WTC11 (cell line): ENCODE data around the gene GPR101. TPM values are rescaled to one million over a fixed set of nuclear protein-coding genes. Genes with fewer than 3 reads are reported as not detected.
A peak's percentile ranks its signal among the peaks of the same experiment; 100 is the strongest.

ENCODE experiments used
- ATAC-seq: fragments of 200-7000 bp; cut with Tn5 transposase; 2 replicates; pipeline ENCODE4 v1.10.0; 2021; ENCODE audit warnings: mild to moderate bottlenecking, moderate library complexity
- CTCF ChIA-PET: fragments of 300-600 bp; sonication (Branson Sonifier 250); formaldehyde crosslinking; loops from one replicate; lab custom pipeline; 2021; ENCODE audit warnings: antibody characterized with exemption; lab: Charles Lee
- POLR2A ChIA-PET: fragments of 350-600 bp; sonication (Branson Sonifier 250); formaldehyde crosslinking; loops from one replicate; lab custom pipeline; 2021; ENCODE audit warnings: antibody characterized with exemption; lab: Charles Lee
- DNase-seq: peaks from one replicate; pipeline ENCODE4 v3.0.0; 2021; ENCODE audit warnings: low spot score
- H3K27ac Mint-ChIP-seq: 2 replicates; pipeline ENCODE4 v1.8.0; 2021; ENCODE audit warnings: mixed read lengths
- H3K27me3 Mint-ChIP-seq: 2 replicates; pipeline ENCODE4 v1.8.0; 2021; ENCODE audit warnings: low read depth, mild to moderate bottlenecking, moderate library complexity, mixed read lengths
- H3K36me3 Mint-ChIP-seq: 2 replicates; pipeline ENCODE4 v1.8.0; 2021; ENCODE audit warnings: mixed read lengths
- H3K4me1 Mint-ChIP-seq: 2 replicates; pipeline ENCODE4 v1.8.0; 2022; ENCODE audit warnings: mixed read lengths
- H3K4me3 Mint-ChIP-seq: 2 replicates; pipeline ENCODE4 v1.8.0; 2021; ENCODE audit warnings: mild to moderate bottlenecking, moderate library complexity, mixed read lengths
- H3K9me3 Mint-ChIP-seq: 2 replicates; pipeline ENCODE4 v1.8.0; 2021; ENCODE audit warnings: mixed read lengths
- CREB1 ChIP-seq: sonication (generic); formaldehyde crosslinking; IDR thresholded peaks from 2 replicates; pipeline ENCODE4 v1.8.0; 2023; ENCODE audit warnings: mild to moderate bottlenecking, missing genetic modification reagents
- GABPB1 ChIP-seq: sonication (generic); formaldehyde crosslinking; IDR thresholded peaks from 2 replicates; pipeline ENCODE4 v1.8.1; 2023; ENCODE audit warnings: mild to moderate bottlenecking, missing genetic modification reagents
- GRHL2 ChIP-seq: fragments of 250-450 bp; sonication (Bioruptor Pico); IDR thresholded peaks from 2 replicates; pipeline ENCODE4 v1.8.0; 2022; ENCODE audit warnings: mild to moderate bottlenecking, moderate library complexity; ENCODE audit not compliant: insufficient replicate concordance, severe bottlenecking
- IRF2 ChIP-seq: sonication (generic); formaldehyde crosslinking; IDR thresholded peaks from 2 replicates; pipeline ENCODE4 v1.8.0; 2022; ENCODE audit warnings: low read depth, missing genetic modification reagents, borderline replicate concordance
- KAT7 ChIP-seq: sonication (generic); formaldehyde crosslinking; IDR thresholded peaks from 2 replicates; pipeline ENCODE4 v1.8.1; 2023; ENCODE audit warnings: missing genetic modification reagents, mild to moderate bottlenecking, borderline replicate concordance
- OVOL2 ChIP-seq: fragments of 250-450 bp; sonication (Bioruptor Pico); IDR thresholded peaks from 2 replicates; pipeline ENCODE4 v1.9.0; 2021; ENCODE audit warnings: mild to moderate bottlenecking, borderline replicate concordance
- SP1 ChIP-seq: sonication (generic); formaldehyde crosslinking; conservative IDR thresholded peaks from 2 replicates; pipeline ENCODE4 v1.8.1; 2022; ENCODE audit warnings: missing genetic modification reagents
- TEAD1 ChIP-seq: sonication (generic); formaldehyde crosslinking; IDR thresholded peaks from 2 replicates; pipeline ENCODE4 v1.8.0; 2022; ENCODE audit warnings: mild to moderate bottlenecking, missing genetic modification reagents
- TP53 ChIP-seq: sonication (generic); formaldehyde crosslinking; IDR thresholded peaks from 2 replicates; pipeline ENCODE4 v1.8.1; 2023; ENCODE audit warnings: mild to moderate bottlenecking, missing genetic modification reagents
- total RNA-seq: library from RNA; stranded (reverse); gene quantifications from 3 replicates; pipeline ENCODE4 v1.2.3, GENCODE V29; 2021
- TF ChIP-seq, protein P1 (sequence below): sonication (generic); formaldehyde crosslinking; conservative IDR thresholded peaks from 2 replicates; pipeline ENCODE4 v1.8.1; 2022; ENCODE audit warnings: mild to moderate bottlenecking, missing genetic modification reagents
- TF ChIP-seq, protein P2 (sequence below): sonication (generic); formaldehyde crosslinking; IDR thresholded peaks from 2 replicates; pipeline ENCODE4 v1.8.1; 2023; ENCODE audit warnings: mild to moderate bottlenecking, missing genetic modification reagents
- TF ChIP-seq, protein P3 (sequence below): sonication (generic); formaldehyde crosslinking; IDR thresholded peaks from 2 replicates; pipeline ENCODE4 v1.8.1; 2022; ENCODE audit warnings: low read depth, mild to moderate bottlenecking, moderate library complexity, missing genetic modification reagents, borderline replicate concordance
- TF ChIP-seq, protein P4 (sequence below): fragments of 200-600 bp; IDR thresholded peaks from 2 replicates; pipeline ENCODE4 v1.8.0; 2022; ENCODE audit warnings: antibody characterized with exemption
- TF ChIP-seq, protein P5 (sequence below): sonication (generic); formaldehyde crosslinking; IDR thresholded peaks from 2 replicates; pipeline ENCODE4 v1.8.1; 2022; ENCODE audit warnings: mild to moderate bottlenecking, moderate library complexity, missing genetic modification reagents
- TF ChIP-seq, protein P6 (sequence below): sonication (generic); formaldehyde crosslinking; IDR thresholded peaks from 2 replicates; pipeline ENCODE4 v1.8.1; 2023; ENCODE audit warnings: mild to moderate bottlenecking, moderate library complexity, missing genetic modification reagents
- TF ChIP-seq, protein P7 (sequence below): sonication (generic); formaldehyde crosslinking; IDR thresholded peaks from 2 replicates; pipeline ENCODE4 v1.8.1; 2022; ENCODE audit warnings: low read depth, missing genetic modification reagents, borderline replicate concordance
- TF ChIP-seq, protein P8 (sequence below): sonication (generic); formaldehyde crosslinking; IDR thresholded peaks from 2 replicates; pipeline ENCODE4 v1.8.1; 2023; ENCODE audit warnings: mild to moderate bottlenecking, missing genetic modification reagents, moderate library complexity
- TF ChIP-seq, protein P9 (sequence below): sonication (generic); formaldehyde crosslinking; IDR thresholded peaks from 2 replicates; pipeline ENCODE4 v1.8.0; 2023; ENCODE audit warnings: missing genetic modification reagents
- TF ChIP-seq, protein P10 (sequence below): fragments of 250-450 bp; sonication (Bioruptor Pico); IDR thresholded peaks from 2 replicates; pipeline ENCODE4 v1.9.0; 2021; ENCODE audit warnings: moderate library complexity, mild to moderate bottlenecking, inconsistent platforms, borderline replicate concordance

GPR101 gene
- total RNA-seq, 1 experiment from 2014 or later, result not detected

DNA sequence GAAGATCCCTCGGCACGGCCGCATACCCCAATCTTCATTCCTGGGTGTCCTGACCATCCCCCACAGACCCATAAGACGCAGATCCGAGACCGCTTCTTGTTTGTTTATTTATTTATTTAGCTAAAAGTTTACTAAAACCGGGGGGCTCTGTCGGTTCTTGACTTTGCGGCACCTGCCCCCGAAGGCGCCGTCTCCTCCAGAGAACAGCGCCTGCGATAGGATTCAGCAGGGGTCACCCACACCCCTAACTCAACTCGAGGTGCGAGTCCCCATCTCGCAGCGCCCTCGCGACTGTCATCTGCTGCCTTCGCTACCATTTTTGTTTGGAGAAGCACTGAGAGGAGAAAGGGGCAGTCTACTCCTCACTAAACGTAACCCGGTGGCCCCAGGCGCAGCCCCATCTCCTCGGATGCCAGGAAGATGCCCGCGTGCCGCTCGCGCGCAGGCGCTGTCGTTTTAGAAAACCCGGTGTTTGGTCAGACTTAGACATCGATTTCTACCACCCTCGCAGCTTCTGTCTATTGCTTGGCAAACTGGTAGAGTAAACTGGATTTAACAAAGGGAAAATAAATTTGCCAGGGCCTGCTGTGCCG lies 18.9 kb upstream of the GPR101 start (continued):
- TF ChIP-seq, protein P1, sequence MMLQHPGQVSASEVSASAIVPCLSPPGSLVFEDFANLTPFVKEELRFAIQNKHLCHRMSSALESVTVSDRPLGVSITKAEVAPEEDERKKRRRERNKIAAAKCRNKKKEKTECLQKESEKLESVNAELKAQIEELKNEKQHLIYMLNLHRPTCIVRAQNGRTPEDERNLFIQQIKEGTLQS (CRISPR knock-in tag), result no peak
- TF ChIP-seq GRHL2, result no peak

DNA sequence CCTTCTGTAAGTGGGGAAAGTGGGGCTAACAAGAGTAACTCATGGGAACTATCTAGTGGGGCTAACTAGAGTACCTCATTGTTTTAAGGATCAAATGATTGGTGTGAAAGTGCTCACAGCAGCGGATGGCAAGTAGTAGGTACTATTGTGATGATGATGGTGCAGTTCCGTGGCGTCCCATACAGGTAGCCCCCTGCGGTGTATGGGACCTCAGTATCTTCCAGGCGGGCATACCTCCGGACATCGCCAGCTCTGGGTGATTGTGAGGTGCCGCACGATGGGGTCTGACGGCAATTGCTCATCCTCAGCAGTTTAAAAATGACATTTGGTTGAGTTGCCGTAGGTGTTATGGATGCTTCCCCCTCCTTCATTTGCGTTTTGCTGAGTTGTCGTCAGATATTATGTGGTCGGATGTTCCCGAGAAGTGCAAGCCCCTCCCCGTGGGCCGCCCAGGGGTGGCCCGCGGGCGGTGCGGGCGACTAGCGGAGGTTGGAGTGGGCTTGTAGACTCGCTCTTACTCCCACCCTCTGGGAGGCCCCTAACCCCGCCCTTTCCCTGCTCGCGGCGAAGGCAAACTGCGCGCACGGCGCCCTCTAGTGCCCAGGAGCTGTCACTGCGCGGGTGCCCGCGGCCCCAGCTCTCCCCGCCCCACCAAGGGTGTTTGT lies 18.3 kb upstream of the GPR101 start:
- Mint-ChIP-seq H3K9me3 (no peaks in the 10 kb centered on the region), H3K4me3 (peak overlapping the region; percentile 77), H3K4me1 (peaks cover 7% of the 10 kb centered on the region; the same call in 1 of the 2 replicates), H3K36me3 (no peaks in the 10 kb centered on the region), H3K27ac (no peak overlapping the region), H3K27me3 (peaks cover 65% of the 10 kb centered on the region)
- TF ChIP-seq, protein P2, sequence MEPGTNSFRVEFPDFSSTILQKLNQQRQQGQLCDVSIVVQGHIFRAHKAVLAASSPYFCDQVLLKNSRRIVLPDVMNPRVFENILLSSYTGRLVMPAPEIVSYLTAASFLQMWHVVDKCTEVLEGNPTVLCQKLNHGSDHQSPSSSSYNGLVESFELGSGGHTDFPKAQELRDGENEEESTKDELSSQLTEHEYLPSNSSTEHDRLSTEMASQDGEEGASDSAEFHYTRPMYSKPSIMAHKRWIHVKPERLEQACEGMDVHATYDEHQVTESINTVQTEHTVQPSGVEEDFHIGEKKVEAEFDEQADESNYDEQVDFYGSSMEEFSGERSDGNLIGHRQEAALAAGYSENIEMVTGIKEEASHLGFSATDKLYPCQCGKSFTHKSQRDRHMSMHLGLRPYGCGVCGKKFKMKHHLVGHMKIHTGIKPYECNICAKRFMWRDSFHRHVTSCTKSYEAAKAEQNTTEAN (CRISPR knock-in tag), result no peak
- TF ChIP-seq CREB1 (CRISPR knock-in tag), result no peak
- TF ChIP-seq OVOL2 (CRISPR knock-in tag), result no peak
- TF ChIP-seq, protein P3, sequence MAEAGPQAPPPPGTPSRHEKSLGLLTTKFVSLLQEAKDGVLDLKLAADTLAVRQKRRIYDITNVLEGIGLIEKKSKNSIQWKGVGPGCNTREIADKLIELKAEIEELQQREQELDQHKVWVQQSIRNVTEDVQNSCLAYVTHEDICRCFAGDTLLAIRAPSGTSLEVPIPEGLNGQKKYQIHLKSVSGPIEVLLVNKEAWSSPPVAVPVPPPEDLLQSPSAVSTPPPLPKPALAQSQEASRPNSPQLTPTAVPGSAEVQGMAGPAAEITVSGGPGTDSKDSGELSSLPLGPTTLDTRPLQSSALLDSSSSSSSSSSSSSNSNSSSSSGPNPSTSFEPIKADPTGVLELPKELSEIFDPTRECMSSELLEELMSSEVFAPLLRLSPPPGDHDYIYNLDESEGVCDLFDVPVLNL (CRISPR knock-in tag), result no peak
- TF ChIP-seq, protein P4, sequence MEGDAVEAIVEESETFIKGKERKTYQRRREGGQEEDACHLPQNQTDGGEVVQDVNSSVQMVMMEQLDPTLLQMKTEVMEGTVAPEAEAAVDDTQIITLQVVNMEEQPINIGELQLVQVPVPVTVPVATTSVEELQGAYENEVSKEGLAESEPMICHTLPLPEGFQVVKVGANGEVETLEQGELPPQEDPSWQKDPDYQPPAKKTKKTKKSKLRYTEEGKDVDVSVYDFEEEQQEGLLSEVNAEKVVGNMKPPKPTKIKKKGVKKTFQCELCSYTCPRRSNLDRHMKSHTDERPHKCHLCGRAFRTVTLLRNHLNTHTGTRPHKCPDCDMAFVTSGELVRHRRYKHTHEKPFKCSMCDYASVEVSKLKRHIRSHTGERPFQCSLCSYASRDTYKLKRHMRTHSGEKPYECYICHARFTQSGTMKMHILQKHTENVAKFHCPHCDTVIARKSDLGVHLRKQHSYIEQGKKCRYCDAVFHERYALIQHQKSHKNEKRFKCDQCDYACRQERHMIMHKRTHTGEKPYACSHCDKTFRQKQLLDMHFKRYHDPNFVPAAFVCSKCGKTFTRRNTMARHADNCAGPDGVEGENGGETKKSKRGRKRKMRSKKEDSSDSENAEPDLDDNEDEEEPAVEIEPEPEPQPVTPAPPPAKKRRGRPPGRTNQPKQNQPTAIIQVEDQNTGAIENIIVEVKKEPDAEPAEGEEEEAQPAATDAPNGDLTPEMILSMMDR, result peak; percentile 68
- peak; percentile 28; the same call in 1 of the 2 replicates for TF ChIP-seq SP1 (CRISPR knock-in tag)
- TF ChIP-seq KAT7 (CRISPR knock-in tag), result no peak
- CTCF ChIA-PET, result interaction anchor here (0.6 to 2.1 kb wide), 19 partner anchors 9 to 732 kb away, joined by 3 to 14 read pairs (median 4); partner anchors contain the start of gene GPR101
- peak; percentile 79 for DNase-seq
- peak; percentile 94 for ATAC-seq
- POLR2A ChIA-PET, result no interaction called here

DNA sequence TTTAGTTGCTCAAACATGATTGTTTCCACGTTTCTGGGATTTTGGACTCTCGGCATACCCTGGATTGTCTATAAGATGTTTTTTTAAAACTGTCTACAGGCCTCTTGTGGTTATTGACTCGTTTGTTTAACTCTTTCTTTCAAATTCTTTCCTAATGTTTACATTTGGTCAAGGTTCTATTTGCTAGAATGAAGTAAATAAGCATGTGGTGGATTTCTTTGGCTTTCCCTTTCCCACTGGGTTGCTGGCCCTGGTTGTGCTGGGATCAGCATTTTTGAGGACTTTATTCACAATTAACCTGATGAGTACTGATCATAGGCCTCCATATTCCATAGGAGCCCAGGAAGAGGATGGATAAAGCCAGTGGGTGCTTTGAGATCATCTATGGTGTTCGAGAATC lies 11.1 kb upstream of the GPR101 start:
- Mint-ChIP-seq H3K27me3 (peaks cover 8% of the 10 kb centered on the region), H3K9me3 (no peaks in the 10 kb centered on the region), H3K4me1 (no peaks in the 10 kb centered on the region), H3K4me3 (no peak overlapping the region), H3K36me3 (no peaks in the 10 kb centered on the region), H3K27ac (no peak overlapping the region)
- ATAC-seq, result no peak
- ChIA-PET POLR2A (no interaction called here), CTCF (no interaction called here)
- no peak for DNase-seq
- TF ChIP-seq, protein P5, sequence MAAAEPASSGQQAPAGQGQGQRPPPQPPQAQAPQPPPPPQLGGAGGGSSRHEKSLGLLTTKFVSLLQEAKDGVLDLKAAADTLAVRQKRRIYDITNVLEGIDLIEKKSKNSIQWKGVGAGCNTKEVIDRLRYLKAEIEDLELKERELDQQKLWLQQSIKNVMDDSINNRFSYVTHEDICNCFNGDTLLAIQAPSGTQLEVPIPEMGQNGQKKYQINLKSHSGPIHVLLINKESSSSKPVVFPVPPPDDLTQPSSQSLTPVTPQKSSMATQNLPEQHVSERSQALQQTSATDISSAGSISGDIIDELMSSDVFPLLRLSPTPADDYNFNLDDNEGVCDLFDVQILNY, result no peak
- TF ChIP-seq TP53 (CRISPR knock-in tag) (no peak), KAT7 (CRISPR knock-in tag) (no peak), GABPB1 (CRISPR knock-in tag) (no peak), TEAD1 (CRISPR knock-in tag) (no peak), IRF2 (CRISPR knock-in tag) (no peak)
- TF ChIP-seq, protein P6, sequence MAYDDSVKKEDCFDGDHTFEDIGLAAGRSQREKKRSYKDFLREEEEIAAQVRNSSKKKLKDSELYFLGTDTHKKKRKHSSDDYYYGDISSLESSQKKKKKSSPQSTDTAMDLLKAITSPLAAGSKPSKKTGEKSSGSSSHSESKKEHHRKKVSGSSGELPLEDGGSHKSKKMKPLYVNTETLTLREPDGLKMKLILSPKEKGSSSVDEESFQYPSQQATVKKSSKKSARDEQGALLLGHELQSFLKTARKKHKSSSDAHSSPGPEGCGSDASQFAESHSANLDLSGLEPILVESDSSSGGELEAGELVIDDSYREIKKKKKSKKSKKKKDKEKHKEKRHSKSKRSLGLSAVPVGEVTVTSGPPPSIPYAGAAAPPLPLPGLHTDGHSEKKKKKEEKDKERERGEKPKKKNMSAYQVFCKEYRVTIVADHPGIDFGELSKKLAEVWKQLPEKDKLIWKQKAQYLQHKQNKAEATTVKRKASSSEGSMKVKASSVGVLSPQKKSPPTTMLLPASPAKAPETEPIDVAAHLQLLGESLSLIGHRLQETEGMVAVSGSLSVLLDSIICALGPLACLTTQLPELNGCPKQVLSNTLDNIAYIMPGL (CRISPR knock-in tag), result no peak
- TF ChIP-seq, protein P7, sequence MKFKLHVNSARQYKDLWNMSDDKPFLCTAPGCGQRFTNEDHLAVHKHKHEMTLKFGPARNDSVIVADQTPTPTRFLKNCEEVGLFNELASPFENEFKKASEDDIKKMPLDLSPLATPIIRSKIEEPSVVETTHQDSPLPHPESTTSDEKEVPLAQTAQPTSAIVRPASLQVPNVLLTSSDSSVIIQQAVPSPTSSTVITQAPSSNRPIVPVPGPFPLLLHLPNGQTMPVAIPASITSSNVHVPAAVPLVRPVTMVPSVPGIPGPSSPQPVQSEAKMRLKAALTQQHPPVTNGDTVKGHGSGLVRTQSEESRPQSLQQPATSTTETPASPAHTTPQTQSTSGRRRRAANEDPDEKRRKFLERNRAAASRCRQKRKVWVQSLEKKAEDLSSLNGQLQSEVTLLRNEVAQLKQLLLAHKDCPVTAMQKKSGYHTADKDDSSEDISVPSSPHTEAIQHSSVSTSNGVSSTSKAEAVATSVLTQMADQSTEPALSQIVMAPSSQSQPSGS (CRISPR knock-in tag), result no peak
- TF ChIP-seq, protein P8, sequence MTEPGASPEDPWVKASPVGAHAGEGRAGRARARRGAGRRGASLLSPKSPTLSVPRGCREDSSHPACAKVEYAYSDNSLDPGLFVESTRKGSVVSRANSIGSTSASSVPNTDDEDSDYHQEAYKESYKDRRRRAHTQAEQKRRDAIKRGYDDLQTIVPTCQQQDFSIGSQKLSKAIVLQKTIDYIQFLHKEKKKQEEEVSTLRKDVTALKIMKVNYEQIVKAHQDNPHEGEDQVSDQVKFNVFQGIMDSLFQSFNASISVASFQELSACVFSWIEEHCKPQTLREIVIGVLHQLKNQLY (CRISPR knock-in tag), result no peak
- TF ChIP-seq, protein P9, sequence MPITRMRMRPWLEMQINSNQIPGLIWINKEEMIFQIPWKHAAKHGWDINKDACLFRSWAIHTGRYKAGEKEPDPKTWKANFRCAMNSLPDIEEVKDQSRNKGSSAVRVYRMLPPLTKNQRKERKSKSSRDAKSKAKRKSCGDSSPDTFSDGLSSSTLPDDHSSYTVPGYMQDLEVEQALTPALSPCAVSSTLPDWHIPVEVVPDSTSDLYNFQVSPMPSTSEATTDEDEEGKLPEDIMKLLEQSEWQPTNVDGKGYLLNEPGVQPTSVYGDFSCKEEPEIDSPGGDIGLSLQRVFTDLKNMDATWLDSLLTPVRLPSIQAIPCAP, result no peak
- TF ChIP-seq, protein P10, sequence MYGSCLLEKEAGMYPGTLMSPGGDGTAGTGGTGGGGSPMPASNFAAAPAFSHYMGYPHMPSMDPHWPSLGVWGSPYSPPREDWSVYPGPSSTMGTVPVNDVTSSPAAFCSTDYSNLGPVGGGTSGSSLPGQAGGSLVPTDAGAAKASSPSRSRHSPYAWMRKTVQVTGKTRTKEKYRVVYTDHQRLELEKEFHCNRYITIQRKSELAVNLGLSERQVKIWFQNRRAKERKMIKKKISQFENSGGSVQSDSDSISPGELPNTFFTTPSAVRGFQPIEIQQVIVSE (CRISPR knock-in tag), result no peak
